GM21825 (cell line): Measurements from ENCODE around the gene OR10R2.
"Not testable (repeated sequence)": the region's sequence is repeated elsewhere in the genome, so short reads cannot be mapped to it uniquely, and the experiment has no call there.

Experiments
- ATAC-seq: cut with Tn5 transposase; IDR thresholded peaks from one replicate; pipeline ENCODE4 v1.9.1; 2021; ENCODE audit warnings: mild to moderate bottlenecking, moderate library complexity; ENCODE audit not compliant: unreplicated experiment

OR10R2 gene, protein sequence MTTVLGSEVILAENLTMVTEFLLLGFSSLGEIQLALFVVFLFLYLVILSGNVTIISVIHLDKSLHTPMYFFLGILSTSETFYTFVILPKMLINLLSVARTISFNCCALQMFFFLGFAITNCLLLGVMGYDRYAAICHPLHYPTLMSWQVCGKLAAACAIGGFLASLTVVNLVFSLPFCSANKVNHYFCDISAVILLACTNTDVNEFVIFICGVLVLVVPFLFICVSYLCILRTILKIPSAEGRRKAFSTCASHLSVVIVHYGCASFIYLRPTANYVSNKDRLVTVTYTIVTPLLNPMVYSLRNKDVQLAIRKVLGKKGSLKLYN

DNA sequence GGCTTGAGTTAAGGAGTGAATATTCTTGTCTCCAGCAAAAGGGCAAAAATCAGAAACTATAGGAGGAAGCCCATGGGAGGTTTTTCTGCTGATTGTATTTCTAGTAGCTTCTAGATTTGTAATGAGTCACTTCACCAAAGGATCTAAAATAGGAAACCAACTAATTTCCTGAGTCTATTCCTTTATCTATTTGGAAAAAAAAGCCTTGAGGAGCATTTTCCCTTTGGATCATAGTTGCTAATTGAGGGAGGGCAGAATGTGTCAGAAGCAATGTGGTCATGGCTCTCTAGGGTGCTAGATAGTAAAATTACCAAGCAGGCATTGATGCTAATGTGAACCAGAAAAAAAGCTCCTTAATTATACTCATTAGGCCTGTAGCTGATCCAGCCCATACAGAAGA is at the start of gene OR10R2:
Gene OR10R2, plus strand, starts transcription at position 301 of the 400 bp plus-strand sequence. CDS start 106 bp downstream, outside the sequence.
- ATAC-seq: no peak

- ATAC-seq: no peak
Measured at GRCh38 chr1:158425027-158425426, 47.0 kb upstream of the OR10R2 start.

- no peak for ATAC-seq
Measured at GRCh38 chr1:158426137-158426536, 45.9 kb upstream of the OR10R2 start, which contains the start of gene OR10K2. Gene OR10K2 (minus strand): TSS chr1:158426237. CDS start chr1:158420866, 5,371 bp downstream.

DNA sequence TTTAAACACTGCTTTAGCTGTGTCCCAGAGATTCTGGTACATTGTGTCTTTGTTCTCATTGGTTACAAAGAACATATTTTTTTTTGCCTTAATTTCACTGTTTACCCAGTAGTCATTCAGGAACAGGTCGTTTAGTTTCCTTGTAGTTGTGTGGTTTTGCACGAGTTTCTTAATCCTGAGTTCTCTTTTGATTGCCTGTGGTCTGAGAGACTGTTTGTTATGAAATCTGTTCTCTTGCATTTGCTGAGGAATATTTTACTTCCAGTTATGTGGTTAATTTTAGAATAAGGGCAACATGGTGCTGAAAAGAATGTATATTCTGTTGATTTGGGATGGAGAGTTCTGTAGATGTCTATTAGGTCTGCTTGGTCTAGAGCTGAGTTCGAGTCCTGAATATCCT is 41.9 kb upstream of the OR10R2 start:
- ATAC-seq: not testable (repeated sequence)

DNA sequence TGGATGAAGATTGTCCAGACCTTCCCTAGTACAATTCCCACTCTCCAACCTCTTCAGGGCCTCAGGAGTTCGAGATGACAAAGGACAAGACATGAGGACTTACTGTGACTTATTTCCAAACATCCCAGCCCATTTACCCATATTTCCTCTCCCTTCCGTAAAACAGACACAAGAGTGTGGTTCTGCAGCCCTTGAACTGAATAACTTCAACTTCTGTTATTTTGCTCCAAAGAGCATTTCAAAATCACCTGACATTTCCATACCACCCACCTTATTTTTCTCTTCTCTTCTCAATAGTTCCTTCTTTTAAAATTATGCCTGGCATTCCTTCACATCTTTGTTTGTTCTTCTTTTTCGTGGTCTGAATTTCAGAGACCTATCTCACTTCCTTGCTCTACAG is 37.3 kb upstream of the OR10R2 start:
- no peak for ATAC-seq

DNA sequence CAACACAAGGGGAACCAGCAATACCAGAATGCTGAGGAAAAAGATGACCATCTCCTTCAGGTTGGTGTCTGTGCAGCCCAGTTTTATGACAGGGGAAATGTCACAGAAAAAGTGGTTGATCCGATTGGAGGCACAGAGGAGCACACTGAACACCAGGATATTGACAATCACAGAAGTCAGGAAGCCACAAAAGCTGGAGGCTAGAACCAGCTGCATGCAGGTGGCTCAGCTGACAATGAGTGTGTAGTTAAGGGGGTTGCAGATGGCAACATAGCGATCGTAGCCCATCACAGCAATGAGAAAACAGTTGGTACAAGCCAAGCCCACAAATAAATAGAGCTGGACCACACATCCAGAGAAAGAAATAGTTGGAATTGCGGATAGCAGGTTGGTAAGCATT is 26.6 kb upstream of the OR10R2 start:
- no peak for ATAC-seq

DNA sequence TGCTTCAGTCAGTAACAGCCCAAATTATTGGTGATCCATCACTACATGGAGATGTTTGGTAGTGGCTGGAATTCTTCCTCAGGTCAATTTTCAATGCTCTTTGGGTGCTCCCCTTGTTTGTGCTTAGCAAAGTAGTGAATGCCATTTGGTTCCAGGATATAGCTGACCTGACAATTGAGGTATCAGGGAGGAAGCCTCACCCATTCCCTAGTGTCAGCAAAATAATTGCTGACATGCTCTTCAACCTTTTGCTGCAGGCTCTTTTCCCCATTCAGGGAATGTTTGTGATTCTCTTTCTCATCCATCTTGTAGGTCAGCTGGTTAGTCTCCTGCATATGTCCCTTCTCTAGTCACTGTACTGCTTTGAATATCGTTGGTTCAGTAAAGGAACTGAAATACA is 17.5 kb upstream of the OR10R2 start:
- ATAC-seq: no peak

GRCh38 chr1:158457246-158457645 is 14.8 kb upstream of the OR10R2 start:
- ATAC-seq: no peak

GRCh38 chr1:158458263-158458662 is 13.8 kb upstream of the OR10R2 start:
- no peak for ATAC-seq

DNA sequence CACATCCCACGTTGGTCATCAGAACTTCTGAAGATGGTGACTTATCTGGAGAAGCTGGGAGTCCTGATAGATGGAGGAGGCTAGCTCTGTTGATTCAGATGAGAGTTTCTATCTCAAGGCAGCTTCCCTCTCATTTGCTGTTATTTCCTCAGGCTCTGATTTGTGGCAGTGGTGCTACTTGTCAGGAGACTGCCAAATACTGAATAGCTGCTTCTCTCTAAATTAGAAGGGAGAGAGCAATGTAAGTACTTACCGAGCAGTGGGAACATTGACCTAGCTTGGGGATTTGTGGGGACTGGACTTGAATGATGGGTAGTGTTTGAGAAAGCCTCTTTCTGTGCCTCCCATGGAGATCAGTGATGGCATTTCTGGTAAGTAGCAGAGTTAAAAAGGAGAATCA is 10.5 kb upstream of the OR10R2 start, which contains the start of gene OR10K1:
Gene OR10K1, plus strand, starts transcription at position 301 of the 400 bp plus-strand sequence. CDS start 3,728 bp downstream, outside the sequence.
- ATAC-seq: no peak

DNA sequence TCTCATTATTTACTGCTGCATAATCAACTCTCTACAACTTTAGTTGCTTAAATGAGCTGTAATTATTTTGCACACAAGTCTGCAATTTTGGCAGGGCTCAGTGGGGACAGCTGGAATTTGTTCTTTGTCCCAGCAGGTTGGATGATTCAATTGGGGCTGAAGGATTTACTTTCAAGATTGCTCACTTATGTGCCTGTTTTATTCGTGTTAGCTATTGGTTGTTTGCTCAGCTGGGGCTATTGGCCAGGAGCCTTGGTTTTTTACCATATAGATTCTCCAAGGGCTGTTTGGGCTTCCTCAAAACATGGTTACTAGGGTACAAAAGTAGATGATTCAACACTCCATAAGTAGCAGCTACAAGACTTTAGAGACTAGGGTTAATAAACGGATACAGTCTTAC is 13.4 kb downstream of the OR10R2 start:
- ATAC-seq: no peak

DNA sequence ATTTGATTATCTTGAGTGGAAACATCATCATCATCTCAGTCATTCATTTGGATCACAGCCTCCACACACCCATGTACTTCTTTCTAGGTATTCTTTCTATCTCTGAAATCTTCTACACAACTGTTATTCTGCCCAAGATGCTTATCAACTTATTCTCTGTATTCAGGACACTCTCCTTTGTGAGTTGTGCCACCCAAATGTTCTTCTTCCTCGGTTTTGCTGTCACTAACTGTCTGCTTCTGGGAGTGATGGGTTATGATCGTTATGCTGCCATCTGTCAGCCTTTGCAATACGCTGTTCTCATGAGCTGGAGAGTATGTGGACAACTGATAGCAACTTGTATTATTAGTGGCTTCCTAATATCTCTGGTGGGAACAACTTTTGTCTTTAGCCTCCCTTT is 19.3 kb downstream of the OR10R2 start:
- ATAC-seq: no peak

- ATAC-seq: no peak
Measured at GRCh38 chr1:158493054-158493453, 21.0 kb downstream of the OR10R2 start.

GRCh38 chr1:158494796-158495195 is 22.8 kb downstream of the OR10R2 start:
- ATAC-seq: no peak

- no peak for ATAC-seq
Measured at GRCh38 chr1:158496374-158496773, 24.4 kb downstream of the OR10R2 start.

- ATAC-seq: no peak
Measured at GRCh38 chr1:158506369-158506987, 34.5 kb downstream of the OR10R2 start.

DNA sequence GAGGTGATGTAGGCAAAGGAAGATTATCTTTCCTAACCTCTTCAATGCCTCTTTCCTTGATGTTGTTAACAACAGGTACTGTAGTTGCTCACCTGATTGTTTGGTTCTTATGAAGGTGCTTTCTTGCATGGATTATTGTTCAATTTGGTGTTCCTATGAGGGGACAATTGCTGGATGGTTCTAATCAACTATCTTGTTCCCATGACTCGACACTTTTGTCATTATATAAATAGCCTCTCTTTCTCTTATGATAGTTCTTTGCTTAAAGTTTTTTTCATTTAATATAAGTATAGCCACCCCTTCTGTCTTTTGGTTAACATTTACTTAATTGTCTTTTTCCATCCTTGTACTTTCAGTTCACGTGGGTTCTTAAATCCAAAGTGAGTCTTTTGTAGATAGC is 35.5 kb downstream of the OR10R2 start:
- no peak for ATAC-seq

DNA sequence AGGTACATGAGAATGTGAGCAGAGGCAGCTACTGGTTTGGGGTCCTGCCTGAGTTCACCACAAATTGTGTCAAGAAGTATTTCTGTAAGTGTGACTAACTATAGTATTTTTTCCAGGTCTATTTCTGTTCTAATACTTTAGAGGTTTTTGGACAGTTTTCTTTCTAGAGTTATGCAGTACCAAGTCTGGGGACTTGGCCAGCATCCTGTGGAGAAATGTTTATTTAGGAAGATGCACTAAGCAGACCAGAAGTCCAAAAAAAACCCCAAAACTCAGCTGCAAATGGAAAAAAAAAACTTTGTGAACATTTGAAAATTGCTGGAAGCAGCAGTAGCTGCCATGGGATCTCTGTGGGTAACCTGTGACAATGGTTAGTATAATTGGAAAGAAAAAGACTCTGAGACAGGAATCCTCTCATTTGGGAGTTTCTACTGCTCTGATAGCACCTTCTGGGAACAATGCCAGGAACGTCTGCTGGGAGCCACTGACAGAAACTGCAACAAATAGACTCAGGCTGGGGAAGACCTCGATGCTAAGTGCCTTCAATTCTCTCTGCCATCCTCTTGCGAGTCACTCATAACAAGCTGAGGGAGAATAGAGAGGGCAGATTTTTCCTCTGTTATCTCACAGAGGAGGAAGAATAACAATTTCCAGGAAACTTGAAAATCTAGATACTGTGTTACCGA is 37.6 kb downstream of the OR10R2 start:
- ATAC-seq: no peak

DNA sequence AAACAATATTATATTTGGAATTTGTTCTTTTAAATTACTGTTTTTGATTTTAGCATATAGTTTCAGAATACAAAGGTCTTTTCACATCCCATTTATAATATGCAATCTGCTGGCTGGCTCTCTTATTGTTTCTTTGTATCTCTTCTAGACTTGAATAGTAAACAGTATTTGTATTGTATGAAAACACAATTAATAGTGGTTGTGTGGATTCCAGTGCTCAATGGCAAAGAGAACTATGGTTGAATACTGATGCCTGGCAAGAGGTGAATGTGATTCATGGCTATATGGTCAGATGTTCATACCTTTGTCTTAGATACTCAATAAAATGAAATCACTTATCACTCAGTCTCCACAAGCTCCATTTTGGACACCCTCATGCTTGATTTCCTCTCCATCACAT is 44.9 kb downstream of the OR10R2 start:
- no peak for ATAC-seq

- ATAC-seq: no peak
Measured at GRCh38 chr1:158520021-158520420, 48.0 kb downstream of the OR10R2 start.

GRCh38 chr1:158520955-158521665 is 49.1 kb downstream of the OR10R2 start:
- ATAC-seq: no peak
